Progenitor cell of endocrine pancreas (in vitro differentiated cells): ENCODE results near the gene SNAI1. TPM values are rescaled to one million over a fixed set of nuclear protein-coding genes. Genes with fewer than 3 reads are reported as not detected.

Experiments
- DNase-seq: peaks from one replicate; pipeline ENCODE4 v3.0.0; 2021; ENCODE audit warnings: low spot score; ENCODE audit not compliant: unreplicated experiment
- H3K27ac Mint-ChIP-seq: 2 replicates; pipeline ENCODE4 v1.8.0; 2021; ENCODE audit warnings: mild to moderate bottlenecking, moderate library complexity, mixed read lengths
- H3K27me3 Mint-ChIP-seq: 2 replicates; pipeline ENCODE4 v1.8.0; 2021; ENCODE audit warnings: mixed read lengths
- H3K36me3 Mint-ChIP-seq: 2 replicates; pipeline ENCODE4 v1.8.0; 2022; ENCODE audit warnings: mixed read lengths; ENCODE audit not compliant: insufficient read depth
- H3K4me1 Mint-ChIP-seq: 2 replicates; pipeline ENCODE4 v1.8.0; 2021; ENCODE audit warnings: low read depth, mixed read lengths
- H3K4me3 Mint-ChIP-seq: 2 replicates; pipeline ENCODE4 v1.8.0; 2021; ENCODE audit warnings: low read depth, mild to moderate bottlenecking, moderate library complexity, mixed read lengths
- H3K9me3 Mint-ChIP-seq: 2 replicates; pipeline ENCODE4 v1.8.0; 2021; ENCODE audit warnings: low read depth, mixed read lengths
- long read RNA-seq: library from polyadenylated mRNA; unstranded; transcript quantifications from one replicate; pipeline ENCODE4 v2.0.0, GENCODE V29; 2020
- total RNA-seq: library from RNA; stranded (reverse); gene quantifications from 2 replicates; pipeline ENCODE4 v1.2.1, GENCODE V29; 2021
- TF ChIP-seq, protein P1 (sequence below): fragments of 200-600 bp; sonication (generic); IDR thresholded peaks from one replicate; pipeline ENCODE4 v1.5.0; 2021; ENCODE audit warnings: antibody characterized with exemption, mild to moderate bottlenecking; ENCODE audit not compliant: unreplicated experiment

SNAI1 gene
- total RNA-seq: 1.3 and 1.7 TPM in 2 replicates
- long read RNA-seq: 0 reads

DNA sequence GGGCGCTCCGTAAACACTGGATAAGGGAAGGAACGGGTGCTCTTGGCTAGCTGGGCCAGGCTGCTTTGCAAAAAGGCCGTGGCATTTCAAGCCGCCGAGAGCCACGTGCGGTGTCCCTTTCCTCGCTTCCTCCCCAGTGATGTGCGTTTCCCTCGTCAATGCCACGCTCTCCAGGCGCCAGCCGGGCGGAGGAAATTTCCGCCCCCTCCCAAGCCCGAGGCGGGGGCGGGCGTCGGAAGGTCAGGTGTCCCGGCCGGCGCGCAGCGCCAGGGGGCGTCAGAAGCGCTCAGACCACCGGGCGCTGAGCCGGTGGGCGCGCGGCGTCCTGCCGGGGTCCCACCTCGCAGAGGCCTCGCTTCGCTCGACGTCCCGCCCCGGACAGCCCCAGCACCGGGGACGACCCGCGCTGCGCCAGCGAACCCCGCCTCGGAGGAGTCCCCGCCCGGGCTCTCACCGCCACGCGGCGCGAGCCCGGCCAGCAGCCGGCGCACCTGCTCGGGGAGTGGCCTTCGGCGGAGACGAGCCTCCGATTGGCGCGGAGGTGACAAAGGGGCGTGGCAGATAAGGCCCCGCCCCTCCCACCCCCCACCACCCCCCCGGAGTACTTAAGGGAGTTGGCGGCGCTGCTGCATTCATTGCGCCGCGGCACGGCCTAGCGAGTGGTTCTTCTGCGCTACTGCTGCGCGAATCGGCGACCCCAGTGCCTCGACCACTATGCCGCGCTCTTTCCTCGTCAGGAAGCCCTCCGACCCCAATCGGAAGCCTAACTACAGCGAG lies at the start of gene SNAI1:
Gene SNAI1, plus strand, starts transcription at position 635 of the 777 bp plus-strand sequence. Its CDS starts 80 bp downstream, at position 715.
- Mint-ChIP-seq H3K27ac (peak within 1 kb of the TSS; percentile 71), H3K36me3 (no peaks in the 10 kb centered on the region), H3K9me3 (no peaks in the 10 kb centered on the region), H3K4me3 (peak within 1 kb of the TSS; percentile 68), H3K27me3 (peaks cover 56% of the 10 kb centered on the region), H3K4me1 (peaks cover 10% of the 10 kb centered on the region)
- TF ChIP-seq, protein P1, sequence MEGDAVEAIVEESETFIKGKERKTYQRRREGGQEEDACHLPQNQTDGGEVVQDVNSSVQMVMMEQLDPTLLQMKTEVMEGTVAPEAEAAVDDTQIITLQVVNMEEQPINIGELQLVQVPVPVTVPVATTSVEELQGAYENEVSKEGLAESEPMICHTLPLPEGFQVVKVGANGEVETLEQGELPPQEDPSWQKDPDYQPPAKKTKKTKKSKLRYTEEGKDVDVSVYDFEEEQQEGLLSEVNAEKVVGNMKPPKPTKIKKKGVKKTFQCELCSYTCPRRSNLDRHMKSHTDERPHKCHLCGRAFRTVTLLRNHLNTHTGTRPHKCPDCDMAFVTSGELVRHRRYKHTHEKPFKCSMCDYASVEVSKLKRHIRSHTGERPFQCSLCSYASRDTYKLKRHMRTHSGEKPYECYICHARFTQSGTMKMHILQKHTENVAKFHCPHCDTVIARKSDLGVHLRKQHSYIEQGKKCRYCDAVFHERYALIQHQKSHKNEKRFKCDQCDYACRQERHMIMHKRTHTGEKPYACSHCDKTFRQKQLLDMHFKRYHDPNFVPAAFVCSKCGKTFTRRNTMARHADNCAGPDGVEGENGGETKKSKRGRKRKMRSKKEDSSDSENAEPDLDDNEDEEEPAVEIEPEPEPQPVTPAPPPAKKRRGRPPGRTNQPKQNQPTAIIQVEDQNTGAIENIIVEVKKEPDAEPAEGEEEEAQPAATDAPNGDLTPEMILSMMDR: peak; percentile 65
- peak; percentile 65 for DNase-seq

DNA sequence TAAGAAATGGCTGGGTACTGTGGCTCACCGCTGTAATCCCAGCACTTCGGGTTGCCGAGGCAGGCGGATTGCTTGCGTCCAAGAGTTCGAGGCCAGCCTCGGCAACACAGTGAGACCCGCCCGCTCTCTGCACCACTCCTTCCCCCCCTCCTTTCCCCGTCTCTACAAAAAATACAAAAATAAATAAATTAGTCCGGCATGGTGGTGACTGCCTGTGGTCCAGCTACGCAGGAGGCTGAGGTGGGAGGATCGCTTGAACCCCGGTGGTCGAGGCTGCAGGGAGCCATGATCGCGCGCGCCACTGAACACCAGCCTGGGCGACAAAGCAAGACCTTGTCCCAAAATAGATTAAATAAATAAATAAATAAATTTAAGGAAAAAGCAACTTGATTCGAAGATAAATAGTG lies 47.0 kb upstream of the SNAI1 start:
- Mint-ChIP-seq H3K27ac (no peak overlapping the region), H3K9me3 (no peaks in the 10 kb centered on the region), H3K27me3 (no peaks in the 10 kb centered on the region), H3K4me3 (peak overlapping the region; percentile 51), H3K36me3 (no peaks in the 10 kb centered on the region), H3K4me1 (peaks cover 24% of the 10 kb centered on the region)
- no peak for DNase-seq
- TF ChIP-seq, protein P1: no peak

DNA sequence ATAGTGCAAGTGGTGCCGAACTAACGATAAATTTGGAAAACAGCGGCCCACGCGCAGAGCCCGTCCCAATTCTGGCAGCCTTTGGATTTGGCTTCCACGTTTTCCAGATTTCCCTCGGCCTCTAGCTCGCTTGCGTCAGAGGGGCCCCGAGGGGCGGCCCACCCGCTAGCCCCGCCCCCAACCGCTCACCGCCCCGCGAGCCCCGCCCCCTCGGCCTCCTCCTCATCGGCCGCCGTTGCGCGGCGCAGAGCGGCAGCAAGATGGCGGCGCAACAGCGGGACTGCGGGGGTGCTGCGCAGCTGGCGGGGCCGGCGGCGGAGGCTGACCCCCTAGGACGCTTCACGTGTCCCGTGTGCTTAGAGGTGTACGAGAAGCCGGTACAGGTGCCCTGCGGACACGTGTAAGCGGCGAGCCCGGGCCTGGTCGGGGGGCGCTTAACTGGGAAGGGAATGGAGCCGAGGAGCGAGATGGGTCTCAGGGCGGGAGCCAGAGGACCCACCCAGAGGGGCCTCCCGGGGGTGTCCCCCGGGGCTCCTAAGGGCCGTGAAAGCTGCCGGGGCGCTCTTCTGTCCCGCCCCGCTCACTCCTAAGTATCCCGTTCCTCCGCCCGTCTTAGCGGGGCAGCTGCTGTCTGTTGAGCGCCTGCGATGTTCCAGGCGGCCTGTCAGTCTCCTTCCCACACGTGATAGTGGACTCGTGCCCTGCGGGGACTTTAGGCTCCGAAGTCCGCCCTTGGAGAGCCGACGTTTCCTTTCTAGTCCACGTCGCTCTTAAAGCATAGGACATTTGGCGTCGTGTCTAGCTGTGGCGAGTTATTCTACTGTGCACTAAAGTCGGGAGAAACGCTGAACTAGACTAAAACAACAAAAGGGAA lies 46.4 kb upstream of the SNAI1 start, which contains the start of gene RNF114:
Gene RNF114, plus strand, starts transcription at position 245 of the 874 bp plus-strand sequence. Its CDS starts 16 bp downstream, at position 261.
- Mint-ChIP-seq H3K4me3 (peak within 1 kb of the TSS; percentile 92), H3K36me3 (peaks cover 2% of the 10 kb centered on the region), H3K27ac (peak within 1 kb of the TSS; percentile 93), H3K9me3 (no peaks in the 10 kb centered on the region), H3K27me3 (no peaks in the 10 kb centered on the region), H3K4me1 (peaks cover 26% of the 10 kb centered on the region)
- peak; percentile 83 for DNase-seq
- TF ChIP-seq, protein P1: peak; percentile 9

DNA sequence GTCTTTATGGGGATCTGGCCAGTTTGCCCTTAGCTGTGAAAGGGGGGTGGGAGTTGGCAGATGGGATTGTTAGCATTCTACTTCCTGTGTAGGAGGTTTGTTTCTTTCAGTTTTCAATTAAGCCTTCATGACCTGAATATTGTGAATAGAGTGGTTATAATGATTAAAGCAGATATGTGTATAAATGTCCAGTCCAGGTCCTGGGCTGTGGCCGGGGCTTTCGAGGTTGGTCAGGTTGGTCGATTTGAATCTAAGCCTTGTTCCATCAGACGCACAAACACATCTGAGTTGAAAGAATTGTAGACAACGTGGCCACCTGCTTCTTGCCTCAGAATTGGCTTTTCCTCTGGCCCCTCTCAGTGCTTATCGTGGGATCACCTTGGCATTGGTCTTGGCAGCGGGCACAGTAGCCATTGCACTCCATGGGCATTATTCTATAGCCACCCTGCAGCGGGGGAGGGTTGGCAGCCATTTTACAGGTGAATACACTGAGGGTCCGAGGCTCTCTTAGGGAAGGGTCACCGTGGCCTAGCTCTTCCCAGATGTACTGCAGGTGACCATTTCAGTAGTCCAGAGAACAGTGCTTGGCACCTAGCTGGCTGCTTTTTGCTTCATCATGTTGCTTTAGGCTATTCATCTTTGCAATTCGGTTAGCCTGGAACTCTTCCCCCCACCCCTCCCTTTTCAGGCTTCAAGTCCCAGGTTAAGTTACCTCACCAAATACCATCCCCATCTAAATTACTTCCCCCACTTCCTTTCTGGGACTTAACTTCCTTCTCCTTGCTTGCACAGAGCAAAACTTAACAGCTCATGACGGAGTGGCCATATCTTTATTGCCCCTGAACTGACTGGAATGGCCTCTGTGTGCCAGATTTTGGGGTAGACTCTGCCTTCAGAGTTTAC lies 45.5 kb upstream of the SNAI1 start:
- peaks cover 27% of the 10 kb centered on the region for H3K4me1 Mint-ChIP-seq
- H3K4me3 Mint-ChIP-seq: peak overlapping the region; percentile 92
- peaks cover 3% of the 10 kb centered on the region for H3K36me3 Mint-ChIP-seq
- H3K27me3 Mint-ChIP-seq: no peaks in the 10 kb centered on the region
- DNase-seq: no peak
- TF ChIP-seq, protein P1: no peak
- H3K9me3 Mint-ChIP-seq: no peaks in the 10 kb centered on the region
- H3K27ac Mint-ChIP-seq: peak overlapping the region; percentile 93
